Measurements from ENCODE around the gene ATP1A4. TPM values are rescaled to one million over a fixed set of nuclear protein-coding genes. Genes with fewer than 3 reads are reported as not detected.

Gene ATP1A4
- total and polyA plus RNA-seq, 2 donors (not counting 1 experiment from before 2014, with no cell fraction given): not detected

DNA sequence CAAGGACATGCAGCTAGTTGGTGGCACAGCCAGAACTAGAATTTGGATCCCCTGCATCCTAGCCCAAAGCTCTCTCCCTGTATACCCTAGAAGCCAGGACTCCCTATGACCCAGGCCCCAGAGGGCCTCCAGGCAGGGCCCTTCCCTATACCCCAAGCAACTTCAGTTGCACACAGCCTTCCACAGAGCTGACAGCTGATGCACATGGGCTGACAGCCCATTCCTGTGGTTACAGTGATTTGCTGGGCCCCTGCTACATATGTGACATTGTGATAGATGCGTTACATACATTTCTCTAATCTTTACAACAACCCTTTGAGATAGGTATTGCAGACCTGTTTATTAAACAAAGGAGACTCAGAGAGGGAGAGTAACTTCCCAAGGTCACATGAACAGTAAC lies 30.0 kb upstream of the ATP1A4 start:
- Histone ChIP-seq H3K4me3 (replicated peaks in 1 of 4; ENCODE audit: control extremely low read depth in 1 of 4, insufficient read depth in 1 of 4, low read depth in 3 of 4, low read length in 4 of 4) (no peak overlapping the region), H3K36me3 (ENCODE audit: control insufficient read depth, insufficient read depth, low read length) (no peaks in the 10 kb centered on the region), H4K20me1 (ENCODE audit: control insufficient read depth, extremely low read depth, insufficient read depth, low read length) (no peaks in the 10 kb centered on the region), H3K9ac (ENCODE audit: insufficient read depth, low read length) (no peak overlapping the region), H2AFZ (ENCODE audit: low read length) (no peak overlapping the region), H3K4me2 (ENCODE audit: extremely low read depth, insufficient read depth, low read length) (no peak overlapping the region), H3K27ac (ENCODE audit: insufficient read depth, low read length) (no peak overlapping the region), H3K79me2 (ENCODE audit: control insufficient read depth, insufficient read depth, low read length) (no peaks in the 10 kb centered on the region), H3K4me1 (ENCODE audit: control insufficient read depth, extremely low read depth, insufficient read depth, low read length) (peaks cover 4% of the 10 kb centered on the region), H3K9me3 (ENCODE audit: control insufficient read depth, insufficient read depth, low read depth, low read length) (no peaks in the 10 kb centered on the region), H3K27me3 (ENCODE audit: control insufficient read depth, insufficient read depth, low read length) (peaks cover 20% of the 10 kb centered on the region)
- no peak for DNase-seq (ENCODE audit: low read depth in 2 of 2)
- TF ChIP-seq, protein P1, sequence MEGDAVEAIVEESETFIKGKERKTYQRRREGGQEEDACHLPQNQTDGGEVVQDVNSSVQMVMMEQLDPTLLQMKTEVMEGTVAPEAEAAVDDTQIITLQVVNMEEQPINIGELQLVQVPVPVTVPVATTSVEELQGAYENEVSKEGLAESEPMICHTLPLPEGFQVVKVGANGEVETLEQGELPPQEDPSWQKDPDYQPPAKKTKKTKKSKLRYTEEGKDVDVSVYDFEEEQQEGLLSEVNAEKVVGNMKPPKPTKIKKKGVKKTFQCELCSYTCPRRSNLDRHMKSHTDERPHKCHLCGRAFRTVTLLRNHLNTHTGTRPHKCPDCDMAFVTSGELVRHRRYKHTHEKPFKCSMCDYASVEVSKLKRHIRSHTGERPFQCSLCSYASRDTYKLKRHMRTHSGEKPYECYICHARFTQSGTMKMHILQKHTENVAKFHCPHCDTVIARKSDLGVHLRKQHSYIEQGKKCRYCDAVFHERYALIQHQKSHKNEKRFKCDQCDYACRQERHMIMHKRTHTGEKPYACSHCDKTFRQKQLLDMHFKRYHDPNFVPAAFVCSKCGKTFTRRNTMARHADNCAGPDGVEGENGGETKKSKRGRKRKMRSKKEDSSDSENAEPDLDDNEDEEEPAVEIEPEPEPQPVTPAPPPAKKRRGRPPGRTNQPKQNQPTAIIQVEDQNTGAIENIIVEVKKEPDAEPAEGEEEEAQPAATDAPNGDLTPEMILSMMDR (conservative IDR thresholded peaks at IDR 0.05 in 1 of 2, IDR thresholded peaks at IDR 0.05 in 1 of 2; ENCODE audit: low read depth in 1 of 2, low read length in 2 of 2): no peak
- TF ChIP-seq EZH2 (IDR thresholded peaks at IDR 0.05; ENCODE audit: low read length, missing control alignments): no peak

DNA sequence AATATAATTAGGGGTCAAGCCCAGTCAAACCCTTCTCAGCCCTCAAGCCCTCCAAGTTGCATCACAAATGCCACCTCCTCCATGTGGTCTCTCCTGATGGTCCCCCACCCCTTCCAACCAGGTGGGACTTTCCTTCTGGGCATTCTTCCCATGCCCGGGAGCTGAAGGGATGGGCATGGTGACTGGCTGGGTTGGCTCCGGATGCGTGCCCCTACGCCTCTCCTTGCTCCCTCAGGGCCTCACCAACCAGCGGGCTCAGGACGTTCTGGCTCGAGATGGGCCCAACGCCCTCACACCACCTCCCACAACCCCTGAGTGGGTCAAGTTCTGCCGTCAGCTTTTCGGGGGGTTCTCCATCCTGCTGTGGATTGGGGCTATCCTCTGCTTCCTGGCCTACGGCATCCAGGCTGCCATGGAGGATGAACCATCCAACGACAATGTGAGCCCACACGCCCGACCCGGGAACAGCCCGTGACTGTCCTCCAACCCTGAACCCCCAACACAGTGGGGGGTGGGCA lies 28.4 kb upstream of the ATP1A4 start:
- no peak overlapping the region for H2AFZ ChIP-seq (ENCODE audit: low read length)
- DNase-seq (ENCODE audit: low read depth in 2 of 2): no peak
- no peak overlapping the region for H3K27ac ChIP-seq (ENCODE audit: insufficient read depth, low read length)
- no peak overlapping the region for H3K4me3 ChIP-seq (replicated peaks in 1 of 4; ENCODE audit: control extremely low read depth in 1 of 4, insufficient read depth in 1 of 4, low read depth in 3 of 4, low read length in 4 of 4)
- peaks cover 13% of the 10 kb centered on the region for H3K27me3 ChIP-seq (ENCODE audit: control insufficient read depth, insufficient read depth, low read length)
- H3K9me3 ChIP-seq (ENCODE audit: control insufficient read depth, insufficient read depth, low read depth, low read length): no peaks in the 10 kb centered on the region
- H3K4me1 ChIP-seq (ENCODE audit: control insufficient read depth, extremely low read depth, insufficient read depth, low read length): peaks cover 4% of the 10 kb centered on the region
- TF ChIP-seq, protein P1 (conservative IDR thresholded peaks at IDR 0.05 in 1 of 2, IDR thresholded peaks at IDR 0.05 in 1 of 2; ENCODE audit: low read depth in 1 of 2, low read length in 2 of 2): no peak
- no peak for TF ChIP-seq EZH2 (IDR thresholded peaks at IDR 0.05; ENCODE audit: low read length, missing control alignments)
- no peaks in the 10 kb centered on the region for H4K20me1 ChIP-seq (ENCODE audit: control insufficient read depth, extremely low read depth, insufficient read depth, low read length)
- no peak overlapping the region for H3K4me2 ChIP-seq (ENCODE audit: extremely low read depth, insufficient read depth, low read length)
- H3K9ac ChIP-seq (ENCODE audit: insufficient read depth, low read length): no peak overlapping the region
- no peaks in the 10 kb centered on the region for H3K79me2 ChIP-seq (ENCODE audit: control insufficient read depth, insufficient read depth, low read length)
- no peaks in the 10 kb centered on the region for H3K36me3 ChIP-seq (ENCODE audit: control insufficient read depth, insufficient read depth, low read length)

DNA sequence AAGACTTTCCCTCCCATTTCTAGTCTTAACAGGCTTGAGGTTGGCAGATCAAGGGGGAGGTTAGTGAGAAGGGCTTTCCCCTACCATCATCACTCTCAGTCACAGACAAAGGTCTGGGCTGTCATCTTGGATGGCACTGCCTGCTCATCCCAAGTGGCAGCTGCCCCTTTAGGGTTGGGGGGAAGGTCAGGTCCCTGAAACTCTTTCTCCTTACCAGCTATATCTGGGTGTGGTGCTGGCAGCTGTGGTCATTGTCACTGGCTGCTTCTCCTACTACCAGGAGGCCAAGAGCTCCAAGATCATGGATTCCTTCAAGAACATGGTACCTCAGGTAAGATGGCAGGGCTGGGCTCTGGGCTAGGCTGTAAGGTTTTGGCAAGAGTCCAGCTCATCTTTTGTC lies 27.7 kb upstream of the ATP1A4 start:
- H3K9ac ChIP-seq (ENCODE audit: insufficient read depth, low read length): no peak overlapping the region
- no peak overlapping the region for H3K4me2 ChIP-seq (ENCODE audit: extremely low read depth, insufficient read depth, low read length)
- H3K4me3 ChIP-seq (replicated peaks in 1 of 4; ENCODE audit: control extremely low read depth in 1 of 4, insufficient read depth in 1 of 4, low read depth in 3 of 4, low read length in 4 of 4): no peak overlapping the region
- H3K79me2 ChIP-seq (ENCODE audit: control insufficient read depth, insufficient read depth, low read length): no peaks in the 10 kb centered on the region
- H3K9me3 ChIP-seq (ENCODE audit: control insufficient read depth, insufficient read depth, low read depth, low read length): no peaks in the 10 kb centered on the region
- no peak for DNase-seq (ENCODE audit: low read depth in 2 of 2)
- H3K27me3 ChIP-seq (ENCODE audit: control insufficient read depth, insufficient read depth, low read length): peaks cover 6% of the 10 kb centered on the region
- H4K20me1 ChIP-seq (ENCODE audit: control insufficient read depth, extremely low read depth, insufficient read depth, low read length): no peaks in the 10 kb centered on the region
- H2AFZ ChIP-seq (ENCODE audit: low read length): no peak overlapping the region
- TF ChIP-seq EZH2 (IDR thresholded peaks at IDR 0.05; ENCODE audit: low read length, missing control alignments): no peak
- TF ChIP-seq, protein P1 (conservative IDR thresholded peaks at IDR 0.05 in 1 of 2, IDR thresholded peaks at IDR 0.05 in 1 of 2; ENCODE audit: low read depth in 1 of 2, low read length in 2 of 2): no peak
- no peaks in the 10 kb centered on the region for H3K36me3 ChIP-seq (ENCODE audit: control insufficient read depth, insufficient read depth, low read length)
- H3K4me1 ChIP-seq (ENCODE audit: control insufficient read depth, extremely low read depth, insufficient read depth, low read length): peaks cover 4% of the 10 kb centered on the region
- no peak overlapping the region for H3K27ac ChIP-seq (ENCODE audit: insufficient read depth, low read length)

Data from fibroblast of lung (primary cell).